Lower leg skin (tissue), 3 donors: ENCODE measurements around the gene TULP4.

ENCODE experiments used
- CTCF ChIP-seq, 3 donors: fragments of 450-650 bp; IDR thresholded peaks; one replicate each; pipeline ENCODE4 v1.5.1; 2016; ENCODE audit warnings: antibody characterized with exemption in 3 of 3, mild to moderate bottlenecking in 3 of 3, moderate library complexity in 2 of 3
- POLR2A ChIP-seq, 2 donors: fragments of 450-650 bp; IDR thresholded peaks; one replicate each; pipeline ENCODE4 v1.6.1; 2016 to 2017; ENCODE audit warnings: antibody characterized with exemption in 2 of 2, mild to moderate bottlenecking in 1 of 2, moderate library complexity in 1 of 2

DNA sequence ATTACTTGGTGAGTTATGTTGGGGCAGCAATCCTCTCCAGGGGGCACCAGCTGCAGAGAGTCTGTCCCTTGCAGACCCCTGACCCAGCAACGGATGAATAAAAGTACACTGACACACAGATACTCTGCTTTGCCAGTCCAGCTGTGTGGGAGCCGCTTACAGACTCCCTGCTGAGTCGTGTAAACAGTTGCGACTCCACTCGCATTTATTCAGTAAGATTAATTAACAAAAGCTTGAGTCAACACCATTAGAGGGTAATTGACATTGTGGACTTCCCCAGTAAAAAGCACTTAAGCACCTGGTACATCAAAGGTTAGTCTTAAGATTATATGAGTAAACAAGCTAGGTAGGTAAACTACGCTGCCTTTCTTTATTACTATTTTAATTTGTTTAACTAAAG lies 155.7 kb downstream of the TULP4 start:
- TF ChIP-seq CTCF (IDR thresholded peaks at IDR 0.05) (no peak), POLR2A (IDR thresholded peaks at IDR 0.05) (no peak)
